Measurements from ENCODE around the gene RS1. TPM values are rescaled to one million over a fixed set of nuclear protein-coding genes. Genes with fewer than 3 reads are reported as not detected.

Gene RS1
- total RNA-seq (2014; rRNA removed; shearing (Covaris generic)): not detected in 2 replicates
- not detected in 2 replicates for polyA plus RNA-seq (2015; cell fraction: cytosol; rRNA removed)
- polyA plus RNA-seq (2015; cell fraction: nucleus; rRNA removed): not detected in 2 replicates

DNA sequence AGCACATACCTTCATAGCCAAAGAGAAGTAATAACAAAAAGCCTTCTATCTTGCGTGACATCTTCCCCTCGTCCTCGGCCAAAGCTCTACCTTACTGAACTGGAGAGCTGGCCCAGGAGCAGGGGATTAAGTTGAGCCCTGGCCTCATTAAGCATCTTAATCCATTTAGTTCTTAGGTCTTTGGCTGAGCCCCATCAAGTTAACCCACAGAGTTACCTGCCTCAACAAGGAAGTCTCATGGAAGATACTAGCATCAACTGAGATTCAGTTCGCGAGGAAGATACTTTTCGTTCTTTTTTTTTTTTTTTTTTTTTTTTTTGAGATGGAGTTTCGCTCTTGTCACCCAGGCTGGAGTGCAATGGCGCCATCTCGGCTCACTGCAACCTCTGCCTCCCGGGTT, at the start of gene RS1:
Gene RS1, minus strand, starts transcription at position 101 of the 400 bp plus-strand sequence. Its CDS starts 40 bp downstream, at position 61.
- no peak for DNase-seq (ENCODE audit: low read depth)

DNA sequence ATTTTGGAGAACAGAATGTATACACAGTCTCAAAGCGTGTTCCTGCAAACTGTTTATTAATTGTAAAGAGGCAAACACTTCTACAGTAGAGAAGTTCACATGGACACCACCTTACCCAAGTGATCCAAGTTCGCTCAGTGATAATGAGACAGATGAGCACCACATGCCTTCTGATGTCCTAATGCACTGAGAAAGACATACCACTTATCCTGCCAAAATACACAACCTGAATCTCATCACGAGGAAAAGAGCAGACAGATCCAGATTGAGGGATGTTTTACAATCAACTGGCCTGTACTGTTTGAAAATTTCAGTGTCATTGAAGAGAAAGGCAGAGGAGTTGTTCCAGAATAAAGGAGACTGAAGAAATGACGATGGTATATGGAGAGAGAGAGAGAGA, 47.9 kb upstream of the RS1 start:
- DNase-seq (ENCODE audit: low read depth): no peak

DNA sequence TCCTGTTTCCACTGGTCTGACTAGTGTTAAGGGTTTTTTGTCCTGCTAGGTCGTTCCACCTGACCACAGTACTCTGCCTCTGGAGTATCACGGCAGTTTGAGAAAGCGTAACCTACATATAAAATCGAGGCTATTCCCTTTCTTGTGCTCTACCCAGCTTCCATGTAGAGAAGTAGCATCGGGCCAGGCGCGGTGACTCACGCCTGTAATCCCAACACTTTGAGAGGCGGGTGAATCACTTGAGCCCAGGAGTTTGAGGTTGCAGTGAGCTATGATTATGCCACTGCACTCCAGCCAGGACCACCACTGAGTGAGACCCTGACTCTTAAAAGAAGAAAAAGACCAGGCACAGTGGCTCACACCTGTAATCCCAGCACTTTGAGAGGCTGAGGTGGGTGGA, 43.0 kb upstream of the RS1 start:
- DNase-seq (ENCODE audit: low read depth): peak; percentile 73

DNA sequence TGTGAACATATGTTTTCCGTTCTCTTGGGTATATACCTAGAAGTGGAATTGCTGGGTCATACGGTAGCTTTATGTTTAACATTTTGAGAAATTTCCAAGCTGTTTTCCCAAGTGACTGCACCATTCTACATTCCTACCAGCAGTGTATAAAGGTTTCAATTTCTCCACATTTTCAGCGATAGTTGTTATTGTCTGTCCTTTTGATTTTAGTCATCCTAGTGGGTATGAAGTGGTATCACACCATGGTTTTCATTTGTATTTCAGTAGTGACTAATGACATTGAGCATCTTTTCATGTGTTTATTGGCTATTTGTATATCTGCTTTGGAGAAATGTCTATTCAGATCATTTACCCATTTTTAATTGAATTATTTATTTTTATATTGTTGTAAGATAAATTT, 37.9 kb upstream of the RS1 start:
- no peak for DNase-seq (ENCODE audit: low read depth)

DNA sequence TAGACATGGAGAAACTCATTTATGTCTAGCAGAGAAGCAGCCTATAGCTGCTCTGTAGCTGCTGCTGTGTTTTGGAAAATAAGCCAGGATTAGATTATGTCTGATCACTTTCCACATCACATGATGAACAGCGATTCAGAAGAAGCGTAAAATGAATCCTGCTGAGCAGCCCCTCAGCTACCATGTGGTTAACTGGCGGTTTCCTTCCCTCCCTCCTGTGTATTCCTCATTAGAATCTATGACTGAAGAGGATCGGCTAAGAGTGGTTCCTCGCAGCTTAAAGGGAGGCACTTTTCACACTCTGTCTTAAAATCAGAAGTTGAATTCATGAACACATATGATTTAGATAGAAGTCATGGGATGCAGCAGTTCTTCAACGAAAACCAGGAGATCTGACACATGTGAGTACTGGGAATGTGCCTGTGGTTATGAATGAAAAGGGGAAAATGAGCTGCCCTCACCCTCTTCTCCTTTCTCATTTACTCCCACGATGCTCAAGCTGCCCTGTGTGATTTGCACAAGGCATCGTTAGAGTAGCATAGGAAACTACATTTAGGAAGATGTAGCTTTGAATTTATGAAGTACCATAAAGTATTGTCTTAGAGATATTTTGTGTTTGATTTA, 35.6 kb upstream of the RS1 start, which contains the start of gene PPEF1:
Gene PPEF1, plus strand, starts transcription at position 220 of the 624 bp plus-strand sequence. Its CDS starts 136 bp downstream, at position 356.
- no peak for DNase-seq (ENCODE audit: low read depth)

DNA sequence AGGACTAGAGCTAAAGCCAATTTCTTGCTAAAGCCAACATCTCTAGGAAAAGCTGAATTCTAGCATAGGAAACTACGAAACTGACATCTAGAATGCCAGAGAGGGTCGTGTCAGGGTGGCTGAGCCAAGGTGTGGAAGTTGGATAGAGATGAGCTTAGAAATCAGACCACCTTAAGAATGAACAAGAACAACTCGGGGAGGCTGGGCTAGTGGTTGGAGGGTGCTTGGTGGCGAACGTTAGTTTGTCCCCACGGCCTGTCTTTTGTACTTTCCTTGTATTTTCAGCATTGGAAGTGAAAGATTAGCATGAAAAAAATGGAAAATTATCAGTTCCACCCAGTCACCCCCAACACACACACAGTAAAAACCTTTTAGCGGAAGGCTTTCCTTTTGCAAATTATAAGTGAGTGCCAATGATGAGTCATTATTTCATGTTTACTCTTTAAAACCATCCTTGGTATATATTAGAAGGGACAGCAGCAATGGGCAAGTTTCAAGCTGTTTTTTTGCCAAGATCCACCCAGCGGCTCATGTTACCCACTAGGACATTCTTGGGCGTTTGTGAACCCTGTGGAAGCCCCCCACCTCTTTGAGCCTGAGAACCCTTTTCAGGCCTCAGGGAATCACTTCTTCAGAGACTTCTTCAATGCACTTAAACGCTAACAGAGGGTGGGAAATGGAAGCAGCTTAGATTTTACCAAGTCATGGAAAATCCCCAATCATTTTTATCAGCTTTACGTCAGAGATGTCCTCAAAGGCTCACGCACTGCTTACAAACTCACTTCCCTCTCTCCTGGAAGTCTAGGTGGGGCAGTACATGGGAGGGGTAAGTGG, 30.7 kb upstream of the RS1 start:
- DNase-seq (ENCODE audit: low read depth): peak; percentile 48

DNA sequence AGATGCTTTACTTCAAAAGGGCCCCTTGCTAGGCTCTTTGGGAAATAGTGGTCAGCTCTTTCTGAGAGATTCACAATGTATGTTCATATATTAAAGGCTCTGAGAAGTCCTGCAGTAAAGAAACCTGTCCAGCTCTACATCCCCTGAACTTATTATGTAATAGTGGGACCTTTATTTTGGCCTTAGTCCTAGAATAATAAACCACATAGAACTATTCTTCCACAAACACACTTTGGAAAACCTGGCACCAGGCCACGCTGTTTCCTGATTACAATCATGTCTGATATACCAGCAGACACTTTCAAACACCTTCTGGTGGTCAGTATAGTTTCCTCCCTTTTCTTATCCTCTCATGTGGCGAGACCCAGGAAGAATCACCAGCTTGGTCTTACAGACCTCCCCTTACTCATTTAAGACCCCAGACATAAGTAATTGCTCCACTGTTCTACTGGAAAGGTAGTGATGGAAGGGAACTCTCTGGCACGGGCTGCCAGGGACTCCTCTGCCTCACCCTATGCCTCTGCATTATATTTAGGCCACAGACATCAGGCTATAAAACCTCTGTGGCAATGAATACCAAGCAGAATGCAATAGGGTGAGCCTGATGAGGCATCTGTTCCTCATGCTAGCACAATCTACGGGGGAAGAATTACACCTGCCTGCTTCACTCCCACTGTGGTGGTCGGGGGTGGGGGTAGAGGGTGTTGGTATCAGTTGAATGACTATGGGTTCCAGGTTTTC, 29.9 kb upstream of the RS1 start:
- peak; percentile 21 for DNase-seq (ENCODE audit: low read depth)

DNA sequence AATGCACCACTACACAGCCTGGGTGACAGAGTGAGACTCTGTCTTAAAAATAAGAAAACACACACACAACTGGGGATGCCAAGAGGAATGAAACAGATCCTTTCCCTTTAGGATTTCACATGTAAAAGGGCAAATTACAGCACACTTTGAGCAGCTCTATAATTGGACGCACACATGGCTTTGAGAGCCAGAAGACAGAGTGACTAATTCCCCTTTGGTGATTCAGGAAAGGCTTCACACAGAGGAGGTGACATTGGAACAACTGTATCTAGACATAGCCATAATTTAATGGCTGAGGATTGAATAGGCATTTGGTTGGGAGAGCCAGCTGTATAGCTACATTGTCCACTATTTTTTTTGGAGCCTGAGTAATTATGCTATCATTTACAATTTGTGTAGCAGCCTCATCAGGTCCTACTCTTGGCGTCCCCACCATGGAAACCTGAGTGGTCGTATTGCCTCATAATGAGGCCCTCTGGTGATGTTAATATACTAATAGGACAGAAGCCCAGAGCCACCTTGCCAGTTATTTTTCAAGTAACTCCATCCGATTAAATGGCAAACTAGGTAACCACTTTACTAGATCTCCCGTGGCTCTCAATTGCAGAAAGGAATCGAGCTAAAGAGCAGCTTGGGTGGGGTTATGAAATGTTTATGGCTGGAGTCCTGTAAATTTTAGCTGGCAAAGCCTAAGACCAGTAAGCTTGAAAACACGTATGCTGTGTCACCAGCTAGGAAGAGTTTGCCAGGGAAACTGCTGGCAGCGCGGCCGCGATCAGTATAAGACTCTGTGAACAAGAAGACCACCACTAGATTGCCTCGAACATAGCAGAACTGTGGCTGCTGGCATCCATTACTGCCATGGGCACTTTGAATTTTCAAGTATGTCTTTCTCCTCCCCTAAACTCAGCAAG, 27.1 kb upstream of the RS1 start:
- DNase-seq (ENCODE audit: low read depth): no peak

DNA sequence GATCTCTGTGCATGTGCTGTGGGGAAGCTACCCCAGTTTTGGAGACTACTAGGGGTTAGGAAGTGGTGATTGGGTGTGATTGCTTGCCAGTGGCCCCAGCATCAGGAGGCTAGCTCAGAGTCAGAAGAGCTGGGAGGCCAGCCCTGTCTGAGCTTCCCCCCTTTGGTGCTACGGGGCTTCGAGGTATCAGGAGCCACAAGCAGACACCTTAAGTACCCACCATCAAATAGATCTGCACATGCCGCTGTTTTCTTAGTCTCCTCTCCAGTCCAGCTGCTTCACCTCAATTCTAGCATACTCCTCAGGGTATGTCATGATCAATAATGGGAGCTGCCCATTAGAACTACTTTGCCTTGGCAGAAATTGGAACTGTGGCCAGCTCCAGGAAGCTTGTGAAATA, 24.7 kb upstream of the RS1 start:
- no peak for DNase-seq (ENCODE audit: low read depth)

DNA sequence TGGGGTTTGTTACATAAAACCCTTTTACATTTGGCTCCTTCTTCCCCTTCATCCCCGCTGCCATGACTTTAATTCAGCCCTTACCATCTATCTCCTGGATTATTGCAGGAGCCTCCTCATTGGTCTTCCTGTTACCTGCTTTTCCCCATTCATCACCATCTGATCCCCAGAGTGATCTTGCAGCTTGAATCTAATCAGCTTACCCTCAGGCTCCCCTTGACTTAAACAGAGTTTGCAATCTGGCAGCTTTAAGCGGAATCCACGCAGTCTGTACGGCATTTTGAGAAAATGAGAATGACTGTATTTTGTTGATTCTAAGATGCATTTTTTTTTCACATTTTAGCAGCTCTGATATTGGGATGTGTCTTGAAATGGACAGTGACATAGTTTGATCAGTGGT, 20.6 kb upstream of the RS1 start:
- DNase-seq (ENCODE audit: low read depth): no peak

DNA sequence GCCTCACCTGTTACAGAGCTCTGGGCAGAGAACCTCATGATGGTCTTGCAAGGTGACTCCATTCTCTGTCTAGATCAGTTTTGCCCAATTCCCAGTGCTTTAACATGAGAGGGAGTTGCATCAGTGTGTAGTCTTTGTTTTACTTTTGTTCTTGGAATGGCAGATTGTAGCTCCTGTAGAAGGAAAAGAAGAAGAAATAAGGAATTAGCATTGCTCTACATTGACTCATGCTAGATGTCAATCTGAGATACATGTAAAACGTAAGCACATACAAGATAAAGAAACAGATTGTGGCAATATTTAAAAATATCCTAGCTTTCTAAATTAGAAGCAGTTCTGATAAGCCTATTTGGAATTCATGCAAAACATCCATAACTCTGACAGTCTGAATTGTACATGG, 19.5 kb upstream of the RS1 start:
- DNase-seq (ENCODE audit: low read depth): no peak

DNA sequence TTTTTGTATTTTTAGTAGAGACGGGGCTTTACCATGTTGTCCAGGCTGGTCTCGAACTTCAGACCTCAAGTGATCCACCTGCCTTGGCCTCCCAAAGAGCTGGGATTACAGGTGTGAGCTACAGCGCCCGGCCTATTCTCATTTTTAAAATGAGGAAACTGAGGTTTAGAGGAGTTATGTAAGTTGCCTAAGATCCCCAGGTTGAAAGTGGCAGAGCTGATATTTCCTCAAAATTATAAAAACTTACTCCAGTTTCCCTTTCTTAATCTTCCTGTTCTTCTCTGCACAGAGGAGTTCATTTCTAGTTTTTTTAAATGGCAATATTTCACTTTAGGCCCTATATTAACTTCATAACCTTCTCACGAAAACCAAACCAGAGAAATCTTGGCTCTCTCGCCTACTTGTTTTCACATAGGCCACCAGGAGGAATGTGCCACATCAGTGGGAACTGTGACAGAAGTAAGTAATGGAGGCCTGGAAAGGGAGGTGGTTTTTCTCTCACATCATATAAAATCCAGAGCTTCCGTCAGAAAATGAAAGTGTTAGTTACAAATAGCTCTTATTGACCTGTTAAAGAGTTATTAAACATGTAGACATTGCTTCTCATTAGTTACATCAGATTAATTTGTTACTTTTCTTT, 16.1 kb upstream of the RS1 start:
- no peak for DNase-seq (ENCODE audit: low read depth)

DNA sequence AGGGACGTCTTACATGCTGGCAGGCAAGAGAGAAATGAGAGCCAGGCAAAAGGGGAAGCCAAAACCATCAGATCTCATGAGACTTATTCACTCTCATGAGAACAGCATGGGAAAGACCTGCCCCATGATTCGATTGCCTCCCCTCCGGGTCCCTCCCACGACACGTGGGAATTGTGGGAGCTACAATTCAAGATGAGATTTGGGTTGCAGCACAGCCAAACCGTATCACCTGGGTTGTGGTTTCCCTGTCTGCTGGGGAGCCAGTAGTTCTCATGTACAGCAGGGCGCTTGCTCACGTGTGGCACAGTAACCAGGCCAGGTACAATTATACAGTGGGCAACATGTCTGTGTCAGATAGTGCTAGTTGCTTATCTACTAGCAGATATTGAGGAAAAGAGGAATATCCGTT, 11.1 kb upstream of the RS1 start:
- no peak for DNase-seq (ENCODE audit: low read depth)

DNA sequence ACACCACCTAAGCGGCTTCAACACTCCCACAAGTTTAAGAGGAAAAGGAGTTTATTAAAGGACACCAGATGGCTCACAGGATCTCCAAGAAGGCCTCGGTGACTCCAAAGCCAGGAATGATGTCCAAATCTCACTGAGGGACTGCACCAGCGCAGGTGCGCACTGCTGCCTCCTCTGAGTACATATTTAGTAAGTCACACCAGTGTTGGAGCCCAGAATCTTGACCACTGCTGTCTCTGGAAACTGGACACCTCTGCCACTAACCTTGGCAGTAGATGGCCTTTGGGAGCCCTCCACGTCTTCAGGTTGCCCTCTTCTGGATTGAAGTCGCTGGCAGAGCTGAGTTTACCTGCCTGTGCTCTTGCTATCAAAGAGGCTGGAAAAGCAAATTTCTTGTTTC, 10.1 kb upstream of the RS1 start:
- no peak for DNase-seq (ENCODE audit: low read depth)

DNA sequence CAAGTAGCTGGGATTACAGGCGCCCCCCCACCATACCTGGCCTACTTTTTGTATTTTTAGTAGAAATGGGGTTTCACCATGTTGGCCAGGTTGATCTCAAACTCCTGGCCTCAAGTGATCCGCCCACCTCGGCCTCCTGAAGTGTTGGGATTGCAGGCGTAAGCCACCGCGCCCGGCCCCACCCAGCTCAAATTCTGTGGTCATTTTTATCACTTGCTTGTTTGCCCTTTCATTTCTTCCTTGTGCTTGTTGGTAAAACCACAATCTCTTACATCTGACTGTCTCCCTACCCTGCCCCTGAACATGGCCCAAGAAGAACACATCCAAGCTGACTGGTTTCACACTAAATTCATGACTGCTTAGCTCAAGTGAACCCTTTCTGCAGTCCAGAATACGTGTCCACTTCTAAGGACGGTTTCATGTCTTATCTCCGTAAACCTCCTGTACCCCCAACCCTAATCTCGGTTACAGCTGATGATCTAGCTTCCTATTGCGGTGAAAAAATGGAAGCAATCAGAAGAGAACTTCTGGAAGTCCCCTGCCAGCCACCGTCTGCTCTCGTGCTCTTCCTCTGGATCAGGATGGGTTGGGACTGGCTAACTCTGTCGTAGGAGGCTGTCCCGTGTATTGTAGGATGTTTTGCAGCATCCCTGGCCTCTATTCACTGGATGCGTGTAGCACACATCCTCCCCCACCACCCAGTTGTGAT, 5.4 kb upstream of the RS1 start:
- no peak for DNase-seq (ENCODE audit: low read depth)

DNA sequence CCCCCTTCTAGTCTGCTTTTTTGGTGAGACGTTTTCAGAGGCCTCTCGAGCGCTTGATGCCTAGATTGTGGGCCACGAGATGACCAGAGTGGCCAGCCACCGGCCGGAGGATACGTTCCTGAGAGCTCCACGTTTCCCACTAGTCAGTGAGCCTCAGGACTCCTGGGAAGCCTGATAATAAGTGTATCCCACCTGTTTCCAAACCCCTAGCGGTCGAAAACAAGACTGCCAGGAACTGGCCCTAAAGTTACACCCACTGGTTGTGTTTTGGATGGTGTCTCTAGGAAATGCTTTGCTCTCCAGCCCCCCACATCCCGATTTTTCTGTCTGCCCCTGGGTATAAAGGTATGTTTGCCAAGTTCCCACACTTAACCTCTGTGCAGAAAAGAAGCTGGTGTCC, 4.6 kb upstream of the RS1 start:
- DNase-seq (ENCODE audit: low read depth): no peak

DNA sequence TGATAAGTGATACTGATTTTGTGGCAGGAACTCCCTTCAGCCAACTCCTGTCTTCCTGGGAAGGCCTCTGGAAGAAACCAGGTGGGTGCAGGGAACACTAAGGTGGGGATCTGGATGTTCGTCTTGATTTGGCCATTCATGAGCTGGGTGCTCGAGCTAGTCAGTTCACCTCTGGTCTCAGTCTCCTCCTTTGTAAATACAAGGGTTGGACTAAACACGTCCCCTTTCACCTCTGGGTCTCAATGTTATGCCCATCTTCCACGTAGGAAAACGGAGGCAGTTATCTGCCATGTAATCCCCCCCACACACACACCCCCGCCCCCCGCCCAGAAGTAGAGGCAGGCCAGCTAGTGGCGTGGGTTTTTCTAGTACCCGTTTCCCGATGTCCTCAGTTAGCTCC, 4.1 kb upstream of the RS1 start:
- DNase-seq (ENCODE audit: low read depth): no peak

DNA sequence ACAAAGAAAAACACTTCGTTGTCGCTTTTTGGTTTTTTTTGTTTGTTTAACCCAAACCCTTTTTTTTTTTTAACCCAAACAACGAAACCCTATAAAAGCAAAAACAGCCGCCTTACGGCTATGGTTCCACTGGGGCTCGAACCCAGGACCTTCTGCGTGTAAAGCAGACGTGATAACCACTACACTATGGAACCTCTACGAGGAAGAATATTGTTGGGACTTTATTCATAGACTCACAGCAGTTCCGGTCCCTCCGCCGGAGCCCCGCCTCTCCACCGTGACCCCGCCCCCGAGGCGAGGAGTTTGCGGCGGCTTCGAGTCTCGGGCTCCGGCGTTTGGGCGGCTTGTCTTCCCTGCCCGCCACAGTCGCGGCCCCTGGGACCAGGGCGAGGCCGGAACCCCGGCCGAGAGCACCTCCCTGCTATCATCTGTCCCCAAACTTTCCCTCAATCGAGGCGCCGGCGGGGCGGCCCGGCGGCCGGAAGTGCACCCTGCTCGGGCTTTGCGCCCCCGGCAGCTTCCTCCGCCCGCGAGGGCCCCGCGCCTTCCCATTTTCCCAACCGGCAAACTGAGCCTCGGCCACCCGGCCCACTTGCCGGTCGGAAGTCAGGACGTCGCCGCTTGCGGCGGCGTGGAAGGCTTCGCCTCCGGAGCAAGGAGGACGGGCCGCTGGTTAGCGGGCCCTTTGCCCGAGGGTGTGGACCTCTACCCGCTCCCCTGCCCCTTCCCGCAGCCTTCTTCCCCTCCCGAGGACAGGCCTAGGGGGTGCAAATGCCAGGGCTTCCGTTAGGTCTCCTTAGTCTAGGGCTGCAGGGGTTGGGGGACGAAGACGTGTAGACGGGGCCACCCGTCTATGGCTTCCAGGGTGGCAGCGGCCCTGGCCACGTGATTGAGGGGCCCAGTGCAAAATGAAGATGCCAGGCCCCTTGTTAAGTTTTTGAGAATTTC, 3.2 kb upstream of the RS1 start:
- DNase-seq (ENCODE audit: low read depth): peak; percentile 61

DNA sequence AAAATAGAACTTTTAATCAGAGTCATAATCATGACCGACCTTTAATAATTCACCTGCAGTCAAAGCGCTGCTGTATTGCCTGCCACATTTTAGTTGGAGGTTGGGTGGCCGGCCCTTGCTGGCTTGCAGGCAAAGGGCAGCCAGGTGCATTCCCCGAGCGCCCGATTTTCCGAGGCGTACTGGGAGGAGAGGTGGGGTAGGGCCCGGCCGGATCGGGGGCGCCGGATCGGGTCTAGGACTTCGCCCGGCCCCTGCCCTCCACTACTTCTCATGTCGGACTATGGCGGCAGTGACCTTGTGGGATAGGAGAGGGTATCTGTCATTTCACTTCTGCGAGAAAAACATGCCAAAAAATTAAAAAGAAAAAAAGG, 2.5 kb upstream of the RS1 start:
- no peak for DNase-seq (ENCODE audit: low read depth)
